ENCODE data around the gene GDPD2.

The GDPD2 gene

DNA sequence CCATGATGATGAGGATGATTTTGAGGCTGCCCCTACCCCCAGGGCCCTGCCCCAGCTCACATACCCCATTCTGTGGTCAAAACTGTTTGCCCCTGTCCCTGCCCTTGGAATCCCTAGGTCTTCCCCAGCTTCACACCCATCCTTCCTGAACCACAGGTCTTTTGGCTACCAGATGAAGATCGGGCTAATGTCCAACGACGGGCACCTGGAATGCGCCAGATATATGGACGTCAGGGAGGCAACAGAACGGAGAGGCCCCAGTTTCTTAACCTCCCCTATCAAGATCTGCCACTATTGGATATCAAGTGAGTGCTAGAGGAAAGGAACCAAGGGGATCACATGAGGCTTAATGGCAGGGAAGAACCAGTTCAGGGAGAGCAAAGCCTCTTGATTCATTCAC is 6.6 kb downstream of the GDPD2 start:
- ChIA-PET POLR2A (ENCODE audit: low non-redundant PET) (no interaction called here), CTCF (interaction anchor here (0.5 kb wide), 1 partner anchor 196 kb away, joined by 4 read pairs; the partner anchor contains the start of gene AWAT1)
- TF ChIP-seq, protein P1, sequence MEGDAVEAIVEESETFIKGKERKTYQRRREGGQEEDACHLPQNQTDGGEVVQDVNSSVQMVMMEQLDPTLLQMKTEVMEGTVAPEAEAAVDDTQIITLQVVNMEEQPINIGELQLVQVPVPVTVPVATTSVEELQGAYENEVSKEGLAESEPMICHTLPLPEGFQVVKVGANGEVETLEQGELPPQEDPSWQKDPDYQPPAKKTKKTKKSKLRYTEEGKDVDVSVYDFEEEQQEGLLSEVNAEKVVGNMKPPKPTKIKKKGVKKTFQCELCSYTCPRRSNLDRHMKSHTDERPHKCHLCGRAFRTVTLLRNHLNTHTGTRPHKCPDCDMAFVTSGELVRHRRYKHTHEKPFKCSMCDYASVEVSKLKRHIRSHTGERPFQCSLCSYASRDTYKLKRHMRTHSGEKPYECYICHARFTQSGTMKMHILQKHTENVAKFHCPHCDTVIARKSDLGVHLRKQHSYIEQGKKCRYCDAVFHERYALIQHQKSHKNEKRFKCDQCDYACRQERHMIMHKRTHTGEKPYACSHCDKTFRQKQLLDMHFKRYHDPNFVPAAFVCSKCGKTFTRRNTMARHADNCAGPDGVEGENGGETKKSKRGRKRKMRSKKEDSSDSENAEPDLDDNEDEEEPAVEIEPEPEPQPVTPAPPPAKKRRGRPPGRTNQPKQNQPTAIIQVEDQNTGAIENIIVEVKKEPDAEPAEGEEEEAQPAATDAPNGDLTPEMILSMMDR (conservative IDR thresholded peaks at IDR 0.05; ENCODE audit: low read depth): no peak
- no peak overlapping the region for H3K27ac ChIP-seq
- DNase-seq (ENCODE audit: low spot score): no peak

DNA sequence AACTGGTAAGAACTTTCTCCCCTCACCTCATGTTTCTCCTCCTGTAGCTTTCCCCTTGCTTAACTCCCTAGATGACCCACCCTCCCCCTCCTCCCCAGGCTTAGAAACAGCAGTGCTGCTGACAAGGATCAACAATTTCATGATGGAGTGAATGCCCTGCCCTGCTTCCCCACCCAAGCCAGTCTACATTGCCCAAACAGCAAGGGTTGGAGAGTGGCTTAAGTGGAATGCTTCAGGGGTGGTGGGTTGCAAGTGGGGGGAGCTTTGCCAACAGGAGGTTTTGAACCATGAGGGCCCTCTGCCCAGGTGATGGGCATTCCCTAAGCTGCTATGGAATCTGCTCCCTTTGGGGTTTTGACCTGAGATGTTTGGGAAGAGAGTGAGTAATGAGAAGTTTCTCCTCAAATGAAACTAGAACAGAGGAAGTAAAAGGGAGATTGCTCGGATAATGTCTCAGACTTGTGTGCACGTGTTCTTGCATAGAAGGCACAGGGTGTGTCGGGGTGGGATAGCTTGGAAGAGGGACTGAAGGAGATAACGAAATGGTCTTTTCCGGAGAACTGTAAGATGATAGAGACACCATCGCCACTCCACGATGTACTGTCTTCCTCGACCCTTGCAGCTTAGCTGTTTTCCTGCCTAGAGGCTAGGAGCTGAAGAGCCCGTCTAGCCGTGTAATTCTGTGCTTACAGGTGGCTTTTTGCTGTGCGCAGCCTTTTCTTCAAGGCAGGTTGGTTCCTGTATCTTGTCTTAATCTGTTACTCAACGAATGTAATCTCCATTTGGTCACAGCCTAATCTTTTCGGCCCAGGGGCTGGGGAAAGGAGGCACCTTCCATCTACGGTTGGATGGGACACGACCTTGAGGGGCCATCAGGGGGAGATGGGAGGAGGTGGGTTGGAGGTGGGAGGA is 10.1 kb downstream of the GDPD2 start:
- peak overlapping the region; percentile 73 for H3K27ac ChIP-seq
- ChIA-PET CTCF (interaction anchor here (0.5 to 1.3 kb wide), 4 partner anchors 19 to 226 kb away, joined by 3 to 7 read pairs (median 4); no protein-coding TSS in a partner anchor), POLR2A (ENCODE audit: low non-redundant PET) (no interaction called here)
- no peak for DNase-seq (ENCODE audit: low spot score)
- TF ChIP-seq, protein P1 (conservative IDR thresholded peaks at IDR 0.05; ENCODE audit: low read depth): no peak

DNA sequence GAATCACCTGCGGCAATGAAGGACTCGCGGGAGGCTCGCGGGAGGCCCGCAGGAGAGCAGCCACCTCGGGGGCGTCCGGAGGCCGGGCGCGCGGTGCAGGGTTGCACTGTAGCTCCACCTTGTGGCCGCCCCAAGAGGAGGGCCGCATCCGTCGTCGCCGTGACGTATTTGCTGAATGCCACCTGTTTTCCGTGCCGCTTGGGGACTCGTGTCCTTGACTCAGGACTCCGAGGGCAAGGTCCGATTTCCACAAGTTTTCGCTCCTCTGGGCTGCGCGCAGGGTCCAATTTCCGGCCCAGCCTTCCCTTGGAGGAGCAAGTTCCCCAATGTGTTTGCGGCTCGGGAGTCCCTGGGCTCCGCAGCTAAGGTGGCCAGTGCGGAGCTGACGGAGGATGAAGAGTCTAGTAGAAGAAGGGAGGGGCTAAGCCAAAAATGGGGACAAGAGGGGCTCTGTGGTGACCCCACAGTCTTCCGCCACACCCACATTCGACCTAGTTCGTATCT is 10.8 kb downstream of the GDPD2 start:
- no peak for DNase-seq (ENCODE audit: low spot score)
- CTCF ChIA-PET: interaction anchor here (0.5 to 1.3 kb wide), 5 partner anchors 19 to 225 kb away, joined by 3 to 7 read pairs (median 3); no protein-coding TSS in a partner anchor
- TF ChIP-seq, protein P1 (conservative IDR thresholded peaks at IDR 0.05; ENCODE audit: low read depth): peak; percentile 64
- POLR2A ChIA-PET (ENCODE audit: low non-redundant PET): no interaction called here
- peak overlapping the region; percentile 73 for H3K27ac ChIP-seq

DNA sequence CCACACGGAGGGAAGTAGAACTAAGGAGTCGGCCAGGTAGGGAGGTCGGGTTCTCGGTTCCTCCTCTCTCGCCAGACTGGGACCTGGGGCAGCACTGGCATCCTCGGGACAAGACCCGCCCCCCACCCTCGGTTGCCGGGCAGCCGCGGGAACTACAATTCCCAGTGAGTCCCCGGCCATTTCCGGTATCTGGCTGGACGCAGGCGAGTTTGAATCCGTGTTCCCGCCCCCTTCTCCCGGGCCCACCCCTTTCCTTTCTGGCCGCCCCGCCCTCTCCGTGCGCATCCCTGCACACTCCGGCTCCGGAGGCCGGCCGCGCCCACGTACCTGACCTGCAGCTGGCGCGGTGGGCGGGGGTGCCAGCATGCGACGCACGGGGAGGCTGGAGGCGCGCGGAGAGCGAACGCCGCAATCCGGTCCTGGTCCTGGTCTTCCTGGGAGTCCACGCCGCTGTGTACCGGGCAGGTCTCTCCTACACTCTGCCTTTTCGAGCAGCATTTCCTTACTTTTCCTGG is 11.3 kb downstream of the GDPD2 start:
- H3K27ac ChIP-seq: peak overlapping the region; percentile 73

DNA sequence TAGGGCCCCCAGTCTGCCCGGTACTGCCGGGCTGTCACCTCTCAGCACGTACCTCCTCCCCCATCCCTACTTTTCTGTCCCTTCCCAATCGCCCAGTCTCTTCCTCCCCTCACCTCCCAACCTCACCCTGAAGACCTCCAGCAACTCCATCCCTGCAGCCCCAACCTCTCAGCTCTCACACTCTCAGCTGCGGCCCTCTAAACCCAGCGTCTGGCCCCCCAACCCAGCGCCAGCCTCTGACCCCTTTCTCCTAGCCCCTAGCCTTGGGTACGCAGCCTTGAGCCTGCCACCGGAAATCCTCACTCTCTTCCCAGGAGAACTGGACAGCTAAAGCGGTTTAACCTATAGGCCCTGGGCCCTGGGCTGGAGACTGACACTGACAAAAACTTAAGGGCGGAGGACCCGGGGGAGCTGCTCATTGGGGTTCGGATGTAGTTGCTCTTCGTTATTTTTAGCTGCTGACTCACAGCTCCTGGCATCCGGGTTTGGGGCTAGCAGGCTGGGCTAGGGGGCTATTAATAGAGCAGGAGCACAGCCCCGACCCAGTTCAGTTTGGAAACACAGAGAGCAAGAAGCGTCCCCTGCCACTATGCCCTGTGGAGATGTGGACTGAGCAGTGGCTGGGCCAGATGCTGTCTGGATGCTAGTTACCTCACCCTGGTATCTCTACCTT is 11.9 kb downstream of the GDPD2 start:
- DNase-seq (ENCODE audit: low spot score): no peak
- TF ChIP-seq, protein P1 (conservative IDR thresholded peaks at IDR 0.05; ENCODE audit: low read depth): no peak
- CTCF ChIA-PET: interaction anchor here (0.6 to 1.3 kb wide), 5 partner anchors 17 to 353 kb away, joined by 3 to 6 read pairs (median 5); no protein-coding TSS in a partner anchor
- POLR2A ChIA-PET (ENCODE audit: low non-redundant PET): no interaction called here
- peak overlapping the region; percentile 73 for H3K27ac ChIP-seq

More for the DNA sequence above, 11.3 kb downstream of the GDPD2 start:
- DNase-seq (ENCODE audit: low spot score): peak; percentile 90
- ChIA-PET CTCF (interaction anchor here (0.6 to 1.3 kb wide), 5 partner anchors 18 to 224 kb away, joined by 3 to 6 read pairs (median 3); no protein-coding TSS in a partner anchor), POLR2A (ENCODE audit: low non-redundant PET) (no interaction called here)
- TF ChIP-seq, protein P1 (conservative IDR thresholded peaks at IDR 0.05; ENCODE audit: low read depth): no peak

DNA sequence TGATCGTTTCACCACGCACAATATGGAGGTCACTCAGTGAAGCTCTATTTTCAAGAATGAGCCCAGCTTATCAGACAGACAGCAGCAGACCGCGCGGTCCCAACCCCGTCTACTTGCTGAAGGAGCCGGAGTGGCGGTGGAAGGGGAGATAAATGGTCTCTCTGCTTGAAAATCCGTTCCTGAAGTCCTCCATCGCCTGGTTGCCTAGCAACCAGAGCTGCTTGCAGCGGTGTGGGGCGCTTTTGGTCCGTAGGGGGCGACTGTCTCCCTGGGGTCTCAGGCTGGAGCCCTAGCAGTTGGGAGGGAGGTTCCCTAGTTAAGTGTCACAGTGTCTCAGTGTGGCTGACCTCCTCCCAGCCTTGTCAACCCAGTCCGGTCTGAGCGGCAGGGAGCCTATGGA is 13.2 kb downstream of the GDPD2 start:
- H3K27ac ChIP-seq: no peak overlapping the region
- TF ChIP-seq, protein P1 (conservative IDR thresholded peaks at IDR 0.05; ENCODE audit: low read depth): no peak
- ChIA-PET CTCF (no interaction called here), POLR2A (ENCODE audit: low non-redundant PET) (no interaction called here)
- no peak for DNase-seq (ENCODE audit: low spot score)
